Keratinocyte (primary cell): ENCODE measurements around the gene POLA1. TPM values are rescaled to one million over a fixed set of nuclear protein-coding genes. Genes with fewer than 3 reads are reported as not detected.

ENCODE experiments used
- DNase-seq: peaks from one replicate; pipeline ENCODE4 v3.0.0-alpha.2; 2011; ENCODE audit warnings: low read depth, missing footprints, low spot score
- FAIRE-seq: peaks from 2 replicates; lab custom pipeline; 2011; peaks lifted over from hg19 to GRCh38; lab: Jason Lieb, UNC
- H2AFZ ChIP-seq: 2 replicates; pipeline ENCODE4 v1.6.0; 2012; ENCODE audit warnings: low read length, control low read depth, inconsistent platforms; ENCODE audit not compliant: control insufficient read depth
- H3K27ac ChIP-seq: 2 replicates; pipeline ENCODE4 v1.5.1; 2011; ENCODE audit warnings: low read length; ENCODE audit not compliant: control insufficient read depth, insufficient read depth
- H3K27me3 ChIP-seq: 3 replicates; pipeline ENCODE4 v1.6.0; 2011; ENCODE audit warnings: low read length; ENCODE audit not compliant: control insufficient read depth, insufficient read depth; ENCODE audit errors: extremely low read depth
- H3K36me3 ChIP-seq, 2 experiments: 2 replicates in 1 of 2; 3 replicates in 1 of 2; pipeline ENCODE4 v1.5.1; 2011; ENCODE audit warnings: low read length in 2 of 2, mild to moderate bottlenecking in 1 of 2; ENCODE audit not compliant: control insufficient read depth in 2 of 2, insufficient read depth in 2 of 2; ENCODE audit errors: extremely low read depth in 1 of 2
- H3K4me1 ChIP-seq: 3 replicates; pipeline ENCODE4 v1.5.1; 2011; ENCODE audit warnings: low read length; ENCODE audit not compliant: control insufficient read depth, insufficient read depth; ENCODE audit errors: extremely low read depth
- H3K4me2 ChIP-seq: 3 replicates; pipeline ENCODE4 v1.6.0; 2011; ENCODE audit warnings: low read depth, low read length; ENCODE audit not compliant: control insufficient read depth, insufficient read depth; ENCODE audit errors: extremely low read depth
- H3K4me3 ChIP-seq, 3 experiments: fragments of 200-600 bp in 1 of 3; sonication (generic) in 1 of 3; 2 replicates in 2 of 3; 3 replicates in 1 of 3; pipeline ENCODE4 v1.5.1; 2011 to 2016; ENCODE audit warnings: low read length in 3 of 3, mild to moderate bottlenecking in 3 of 3, control low read depth in 2 of 3, inconsistent platforms in 1 of 3, low read depth in 1 of 3, mixed read lengths in 1 of 3, mixed run types in 1 of 3, moderate library complexity in 1 of 3; ENCODE audit not compliant: control insufficient read depth in 2 of 3, insufficient read depth in 2 of 3; ENCODE audit errors: extremely low read depth in 1 of 3
- H3K79me2 ChIP-seq: 2 replicates; pipeline ENCODE4 v1.6.0; 2012; ENCODE audit warnings: low read length; ENCODE audit not compliant: control insufficient read depth, insufficient read depth
- H3K9ac ChIP-seq: 3 replicates; pipeline ENCODE4 v1.6.0; 2011; ENCODE audit warnings: low read length; ENCODE audit not compliant: control insufficient read depth, insufficient read depth; ENCODE audit errors: extremely low read depth
- H3K9me1 ChIP-seq: 3 replicates; pipeline ENCODE4 v1.6.0; 2011; ENCODE audit warnings: low read length; ENCODE audit not compliant: control insufficient read depth, insufficient read depth; ENCODE audit errors: extremely low read depth
- H3K9me3 ChIP-seq: 2 replicates; pipeline ENCODE4 v1.5.1; 2012; ENCODE audit warnings: low read depth, low read length; ENCODE audit not compliant: control insufficient read depth
- H4K20me1 ChIP-seq: 3 replicates; pipeline ENCODE4 v1.6.0; 2011; ENCODE audit warnings: low read length; ENCODE audit not compliant: control insufficient read depth, insufficient read depth; ENCODE audit errors: extremely low read depth
- CTCF ChIP-seq, 3 experiments: IDR thresholded peaks in 1 of 3; conservative IDR thresholded peaks in 1 of 3; optimal IDR thresholded peaks in 1 of 3; 2 replicates in 2 of 3; 3 replicates in 1 of 3; pipeline versions ENCODE3 to v1.5.1; 2011; ENCODE audit warnings: low read length in 3 of 3, mild to moderate bottlenecking in 3 of 3, moderate library complexity in 2 of 3, control low read depth in 1 of 3, inconsistent platforms in 1 of 3; ENCODE audit not compliant: insufficient read depth in 2 of 3; ENCODE audit errors: extremely low read depth in 1 of 3
- EZH2 ChIP-seq: IDR thresholded peaks from one replicate; pipeline ENCODE4 v1.6.1; 2012; ENCODE audit warnings: inconsistent platforms, mild to moderate bottlenecking, low read length, moderate library complexity
- dilution Hi-C: fragments of 300-500 bp; cut with MboI; formaldehyde crosslinking; loops from one replicate; pipeline ENCODE4 v1.7.0; 2020; ENCODE audit warnings: low sequenced_read_pairs; ENCODE audit not compliant: extremely low pct_ligation_motif_present
- polyA plus RNA-seq, 5 experiments: library from polyadenylated mRNA; depleted of rRNA in 3 of 5; stranded (reverse) in 3 of 5; stranded (forward) in 1 of 5; unstranded in 1 of 5; fragments of >200 nt; gene quantifications; 1 replicate in 1 of 5; 2 replicates in 3 of 5; 3 replicates in 1 of 5; pipeline versions ENCODE4 v1.2.1 to v1.2.3, GENCODE V29; 2011 to 2012; ENCODE audit warnings: missing spikeins in 2 of 5, low read depth in 1 of 5, low replicate concordance in 1 of 5

POLA1 gene
- polyA plus RNA-seq, 1 donor (not counting 4 experiments of a cell fraction or from before 2014, with no cell fraction given), result 3.9 TPM

- Histone ChIP-seq H3K27me3 (no peaks in the 10 kb centered on the region), H3K4me1 (no peaks in the 10 kb centered on the region), H3K4me2 (no peak overlapping the region), H3K9ac (no peak overlapping the region), H2AFZ (no peak overlapping the region), H3K36me3 (no peaks in the 10 kb centered on the region), H3K4me3 (no peak overlapping the region), H3K9me3 (no peaks in the 10 kb centered on the region), H3K79me2 (no peaks in the 10 kb centered on the region), H3K27ac (no peak overlapping the region), H4K20me1 (no peaks in the 10 kb centered on the region), H3K9me1 (no peaks in the 10 kb centered on the region)
- DNase-seq (no peak), FAIRE-seq (no peak)
- dilution Hi-C loops, result no loop called here
- TF ChIP-seq CTCF (optimal IDR thresholded peaks at IDR 0.05 in 1 of 3, IDR thresholded peaks at IDR 0.05 in 1 of 3, conservative IDR thresholded peaks at IDR 0.05 in 1 of 3; ENCODE audit: extremely low read depth in 1 of 3, insufficient read depth in 2 of 3, low read length in 3 of 3) (no peak), EZH2 (no peak)
Observed at GRCh38 chrX:24789047-24789446, 95.3 kb downstream of the POLA1 start.

- Histone ChIP-seq H3K4me2 (no peak overlapping the region), H3K9me3 (no peaks in the 10 kb centered on the region), H2AFZ (no peak overlapping the region), H3K27me3 (no peaks in the 10 kb centered on the region), H3K27ac (no peak overlapping the region), H3K36me3 (no peaks in the 10 kb centered on the region), H3K79me2 (no peaks in the 10 kb centered on the region), H3K4me3 (no peak overlapping the region), H3K4me1 (no peaks in the 10 kb centered on the region), H3K9ac (no peak overlapping the region), H4K20me1 (no peaks in the 10 kb centered on the region), H3K9me1 (no peaks in the 10 kb centered on the region)
- TF ChIP-seq EZH2, result no peak
- no peak for TF ChIP-seq CTCF (optimal IDR thresholded peaks at IDR 0.05 in 1 of 3, IDR thresholded peaks at IDR 0.05 in 1 of 3, conservative IDR thresholded peaks at IDR 0.05 in 1 of 3; ENCODE audit: extremely low read depth in 1 of 3, insufficient read depth in 2 of 3, low read length in 3 of 3)
- dilution Hi-C loops, result no loop called here
- FAIRE-seq, result no peak
- no peak for DNase-seq
Observed at GRCh38 chrX:24790166-24790565, 96.4 kb downstream of the POLA1 start.
